ENCODE results near the gene PPP2R2C.

GRCh38 chr4:6347511-6348045 is 124.8 kb downstream of the PPP2R2C start:
- TF ChIP-seq CTCF (conservative IDR thresholded peaks at IDR 0.05; ENCODE audit: low read depth, low read length) (no peak), EZH2 (IDR thresholded peaks at IDR 0.05; ENCODE audit: borderline replicate concordance, low read depth, low read length, poor library complexity, severe bottlenecking) (no peak)
